Measurements from ENCODE around the gene CRKL. TPM values are rescaled to one million over a fixed set of nuclear protein-coding genes. Genes with fewer than 3 reads are reported as not detected.

Gene CRKL
- total RNA-seq, 1 donor from 2014 or later: 72.9 TPM

DNA sequence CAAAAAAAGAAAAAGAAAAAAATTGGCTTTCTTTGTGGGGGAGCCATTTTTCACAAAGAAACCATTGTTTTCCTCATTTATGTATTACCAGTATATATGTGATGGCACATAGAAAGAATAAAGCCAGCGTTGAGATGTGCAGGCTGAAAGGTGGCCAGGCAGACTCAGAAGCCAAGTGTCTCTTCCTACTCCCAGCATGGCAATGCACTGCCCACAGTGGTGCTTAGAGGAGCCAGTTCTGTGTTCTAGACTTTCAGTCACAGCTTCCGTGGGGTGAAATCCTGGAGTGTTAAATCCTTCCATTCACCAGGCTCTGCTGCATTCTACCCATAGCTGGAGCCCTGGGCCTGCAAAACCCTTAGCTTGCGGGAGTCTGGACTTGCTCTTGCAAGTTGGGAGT is 39.5 kb upstream of the CRKL start:
- FAIRE-seq (no peak), DNase-seq (ENCODE audit: low read depth) (no peak)
- TF ChIP-seq CTCF (IDR thresholded peaks at IDR 0.05; ENCODE audit: insufficient read depth, low read length, severe bottlenecking): no peak
- Histone ChIP-seq H3K27me3 (ENCODE audit: control insufficient read depth, insufficient read depth, low read length) (no peaks in the 10 kb centered on the region), H3K36me3 (ENCODE audit: control insufficient read depth, insufficient read depth, low read length) (peaks cover 1% of the 10 kb centered on the region), H3K4me3 (ENCODE audit: low read depth, low read length) (no peak overlapping the region)

DNA sequence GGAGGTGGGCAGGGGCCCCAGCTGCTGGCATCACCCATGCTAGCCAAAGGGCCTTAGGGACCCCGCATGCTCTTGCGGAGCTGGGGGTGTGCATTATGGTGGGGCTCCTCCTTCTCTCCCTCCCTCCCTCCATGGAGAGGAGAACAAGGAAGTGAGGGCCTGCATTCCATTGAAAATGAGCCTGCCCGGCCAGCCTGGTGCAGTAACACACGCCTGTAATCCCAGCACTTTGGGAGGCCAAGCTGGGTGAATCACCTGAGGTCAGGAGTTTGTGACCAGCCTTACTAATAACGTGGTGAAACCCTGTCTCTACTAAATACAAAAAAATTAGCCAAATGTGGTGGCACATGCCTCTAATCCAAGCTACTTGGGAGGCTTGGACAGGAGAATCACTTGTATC is 36.0 kb upstream of the CRKL start:
- no peak for FAIRE-seq
- DNase-seq (ENCODE audit: low read depth): peak; percentile 59
- H3K4me3 ChIP-seq (ENCODE audit: low read depth, low read length): no peak overlapping the region
- no peak for TF ChIP-seq CTCF (IDR thresholded peaks at IDR 0.05; ENCODE audit: insufficient read depth, low read length, severe bottlenecking)
- H3K27me3 ChIP-seq (ENCODE audit: control insufficient read depth, insufficient read depth, low read length): no peaks in the 10 kb centered on the region
- H3K36me3 ChIP-seq (ENCODE audit: control insufficient read depth, insufficient read depth, low read length): peaks cover 10% of the 10 kb centered on the region

GRCh38 chr22:20881869-20882815 is 35.1 kb upstream of the CRKL start:
- Histone ChIP-seq H3K27me3 (ENCODE audit: control insufficient read depth, insufficient read depth, low read length) (no peaks in the 10 kb centered on the region), H3K36me3 (ENCODE audit: control insufficient read depth, insufficient read depth, low read length) (peaks cover 10% of the 10 kb centered on the region), H3K4me3 (ENCODE audit: low read depth, low read length) (no peak overlapping the region)
- DNase-seq (ENCODE audit: low read depth) (no peak), FAIRE-seq (no peak)
- TF ChIP-seq CTCF (IDR thresholded peaks at IDR 0.05; ENCODE audit: insufficient read depth, low read length, severe bottlenecking): no peak

GRCh38 chr22:20882855-20883254 is 34.4 kb upstream of the CRKL start:
- Histone ChIP-seq H3K27me3 (ENCODE audit: control insufficient read depth, insufficient read depth, low read length) (no peaks in the 10 kb centered on the region), H3K4me3 (ENCODE audit: low read depth, low read length) (no peak overlapping the region), H3K36me3 (ENCODE audit: control insufficient read depth, insufficient read depth, low read length) (peaks cover 10% of the 10 kb centered on the region)
- no peak for TF ChIP-seq CTCF (IDR thresholded peaks at IDR 0.05; ENCODE audit: insufficient read depth, low read length, severe bottlenecking)
- DNase-seq (ENCODE audit: low read depth) (no peak), FAIRE-seq (no peak)

- DNase-seq (ENCODE audit: low read depth) (no peak), FAIRE-seq (no peak)
- Histone ChIP-seq H3K27me3 (ENCODE audit: control insufficient read depth, insufficient read depth, low read length) (no peaks in the 10 kb centered on the region), H3K4me3 (ENCODE audit: low read depth, low read length) (no peak overlapping the region), H3K36me3 (ENCODE audit: control insufficient read depth, insufficient read depth, low read length) (peaks cover 14% of the 10 kb centered on the region)
- no peak for TF ChIP-seq CTCF (IDR thresholded peaks at IDR 0.05; ENCODE audit: insufficient read depth, low read length, severe bottlenecking)
Measured at GRCh38 chr22:20884454-20884853, 32.8 kb upstream of the CRKL start.
